Glomerular endothelial cell (primary cell): ENCODE data around the gene GLMN. TPM values are rescaled to one million over a fixed set of nuclear protein-coding genes. Genes with fewer than 3 reads are reported as not detected.

Experiments
- DNase-seq: peaks from one replicate; pipeline ENCODE4 v3.0.0-alpha.2; 2011; ENCODE audit warnings: low read depth, low spot score; ENCODE audit errors: extremely low read depth
- total RNA-seq: library from RNA; depleted of rRNA; stranded (reverse); fragments of >200 nt; gene quantifications from 2 replicates; pipeline ENCODE4 v1.2.3, GENCODE V29; 2015

GLMN gene
- total RNA-seq, 1 donor from 2014 or later, result 9.0 TPM

DNA sequence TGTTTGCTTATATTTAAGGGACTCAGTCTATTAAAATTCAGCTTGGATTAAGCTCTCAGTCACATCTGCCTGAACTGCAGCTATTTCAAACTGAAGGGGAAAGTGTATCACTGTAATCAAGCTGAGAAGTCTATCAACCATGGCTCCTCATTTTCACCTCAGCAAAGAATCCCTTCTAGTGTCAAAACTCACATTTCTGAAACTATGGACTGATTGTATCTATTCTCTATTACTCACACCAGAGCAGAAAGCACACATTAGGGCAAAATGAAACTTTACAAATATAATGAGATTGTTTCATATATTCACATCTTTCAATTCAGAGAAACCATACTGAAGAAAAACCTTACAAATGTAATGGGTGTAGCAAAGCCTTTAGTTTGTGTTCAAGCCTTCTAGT is 95.7 kb downstream of the GLMN start:
- no peak for DNase-seq

DNA sequence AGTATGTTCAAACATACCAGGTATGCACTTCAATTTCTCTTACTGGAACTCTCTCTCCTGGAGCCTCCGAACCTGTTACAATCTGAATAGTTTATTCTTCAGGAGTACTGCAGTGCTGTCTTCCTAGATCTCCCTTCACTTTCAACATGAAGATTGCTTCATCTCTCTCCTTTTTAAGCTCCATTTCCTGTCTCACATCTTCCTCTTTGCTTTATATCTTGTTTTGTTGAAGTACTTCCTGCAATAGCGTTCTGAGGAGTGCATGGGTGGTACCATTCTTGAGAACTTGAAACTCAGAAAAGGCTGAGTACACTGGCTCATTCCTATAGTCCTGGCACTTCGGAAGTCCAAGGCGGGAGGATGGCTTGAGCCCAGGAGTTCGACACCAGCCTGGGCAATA is 96.8 kb downstream of the GLMN start:
- DNase-seq, result no peak

Other genes starting within 250 kb of the GLMN start
- not detected in 2 replicates for gene SETSIP, start 223.6 kb downstream of the GLMN start, total RNA-seq
- gene BTBD8, start 218.6 kb downstream of the GLMN start, total RNA-seq, result 1.9 and 2.4 TPM in 2 replicates
- gene C1orf146, start 81.1 kb downstream of the GLMN start, total RNA-seq, result not detected in 2 replicates
- gene RPAP2, start 72 bp upstream of the GLMN start, total RNA-seq, result 6.8 and 10.3 TPM in 2 replicates
- gene GFI1, start 187.9 kb upstream of the GLMN start, total RNA-seq, result 0.35 TPM in 1 of 2 replicates, not detected in the other